HG03342 (cell line): ENCODE data around the gene RETN.

ENCODE experiments used
- ATAC-seq: cut with Tn5 transposase; IDR thresholded peaks from one replicate; pipeline ENCODE4 v1.9.1; 2021; ENCODE audit warnings: mild to moderate bottlenecking, moderate library complexity; ENCODE audit not compliant: unreplicated experiment

The RETN gene

GRCh38 chr19:7657131-7657751 is 11.6 kb upstream of the RETN start:
- no peak for ATAC-seq

GRCh38 chr19:7658219-7658686 is 10.6 kb upstream of the RETN start:
- peak; percentile 86 for ATAC-seq

- no peak for ATAC-seq
These were observed 6.9 kb upstream of the RETN start for GRCh38 chr19:7661744-7662538.

DNA sequence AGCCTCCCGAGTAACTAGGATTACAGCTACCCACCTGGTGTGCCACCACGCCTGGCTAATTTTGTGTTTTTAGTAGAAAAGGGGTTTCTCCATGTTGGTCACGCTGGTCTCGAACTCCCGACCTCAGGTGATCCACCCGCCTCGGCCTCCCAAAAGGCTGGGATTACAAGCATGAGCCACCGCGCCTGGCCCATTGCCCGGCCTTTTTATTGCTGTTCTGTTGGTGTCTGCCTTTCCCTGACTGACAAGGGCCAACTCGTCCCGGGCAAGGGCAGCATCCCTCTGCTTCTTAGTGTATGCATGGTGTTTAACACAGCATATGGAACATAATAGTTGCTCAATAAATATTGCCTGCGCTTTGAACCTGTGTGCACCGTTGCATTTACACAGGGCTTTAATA is 6.2 kb upstream of the RETN start:
- no peak for ATAC-seq

DNA sequence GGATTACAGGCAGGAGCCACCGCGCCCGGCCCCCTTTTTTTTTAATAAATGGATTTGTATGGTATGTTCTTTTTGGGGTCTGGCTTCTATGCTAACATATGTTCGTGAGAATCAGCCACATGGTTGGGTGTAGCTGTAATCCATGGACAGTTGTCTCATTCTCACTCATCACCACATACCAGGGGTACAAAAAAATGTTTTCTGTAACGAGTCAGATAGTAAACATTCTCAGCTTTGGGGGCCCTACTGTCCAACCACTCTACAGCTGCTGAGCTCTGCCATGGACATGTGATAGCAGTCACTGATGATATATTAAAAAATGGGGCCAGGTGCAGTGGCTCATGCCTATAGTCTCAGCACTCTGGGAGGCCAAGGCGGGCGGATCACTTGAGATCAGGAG is 5.1 kb upstream of the RETN start:
- no peak for ATAC-seq

DNA sequence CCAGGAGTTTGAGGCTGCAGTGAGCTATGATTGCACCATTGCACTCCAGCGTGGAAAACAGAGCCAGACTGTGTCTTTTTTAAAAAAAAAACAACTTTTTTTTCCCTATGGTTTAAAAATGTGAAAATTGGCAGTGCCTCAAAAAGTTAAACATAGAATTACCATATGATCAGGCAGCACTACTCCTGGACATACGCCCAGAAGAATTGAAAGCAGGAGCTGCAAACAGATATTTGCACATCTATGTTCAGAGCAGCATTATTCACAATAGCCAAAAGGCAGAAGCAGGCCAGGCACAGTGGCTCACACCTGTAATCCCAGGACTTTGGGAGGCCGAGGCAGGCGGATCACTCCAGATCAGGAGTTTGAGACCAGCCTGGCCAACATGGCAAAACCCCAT is 3.8 kb upstream of the RETN start:
- ATAC-seq: no peak

- ATAC-seq: no peak
These were observed 792 bp downstream of the RETN start for GRCh38 chr19:7669641-7670040.

DNA sequence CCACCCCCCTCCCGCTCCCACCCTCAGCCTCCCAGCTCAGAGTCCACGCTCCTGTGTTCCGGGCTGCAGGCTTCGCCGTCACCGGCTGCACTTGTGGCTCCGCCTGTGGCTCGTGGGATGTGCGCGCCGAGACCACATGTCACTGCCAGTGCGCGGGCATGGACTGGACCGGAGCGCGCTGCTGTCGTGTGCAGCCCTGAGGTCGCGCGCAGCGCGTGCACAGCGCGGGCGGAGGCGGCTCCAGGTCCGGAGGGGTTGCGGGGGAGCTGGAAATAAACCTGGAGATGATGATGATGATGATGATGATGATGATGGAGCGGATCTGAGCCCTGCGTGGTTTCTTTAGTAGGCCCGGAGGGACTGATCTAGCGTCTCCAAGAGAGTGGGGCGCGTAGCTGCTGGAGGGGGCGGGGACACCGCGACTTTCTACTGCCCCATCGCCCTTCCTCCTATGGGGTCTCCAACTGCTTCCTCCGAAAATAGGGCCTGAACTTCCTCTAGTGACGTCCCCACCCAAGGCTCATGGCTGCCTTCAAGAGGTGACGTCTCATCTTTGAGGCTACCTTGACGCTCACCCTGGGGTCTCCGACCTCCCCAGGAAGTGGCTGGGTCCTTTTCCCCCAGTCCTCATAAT is 1.4 kb downstream of the RETN start:
- no peak for ATAC-seq

GRCh38 chr19:7670790-7671189 is 1.9 kb downstream of the RETN start:
- ATAC-seq: no peak

DNA sequence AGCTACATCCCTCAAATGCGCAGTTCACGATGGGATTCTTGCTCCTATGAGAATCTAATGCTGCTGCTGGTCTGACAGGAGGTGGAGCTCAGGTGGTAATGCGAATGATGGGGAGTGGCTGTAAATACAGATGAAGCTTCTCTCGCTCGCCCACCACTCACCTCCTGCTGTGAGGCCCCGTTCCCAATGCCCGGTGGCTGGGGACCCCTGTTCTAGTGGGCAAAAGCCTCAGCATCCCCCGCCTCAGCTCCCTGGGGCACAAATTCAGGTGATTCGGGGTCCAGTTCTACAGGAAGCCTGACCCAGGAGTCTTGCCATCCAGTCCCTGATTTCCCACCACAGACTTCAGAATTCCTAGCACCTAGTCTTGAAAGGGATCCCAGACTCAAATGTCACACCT is 3.7 kb downstream of the RETN start:
- ATAC-seq: no peak

DNA sequence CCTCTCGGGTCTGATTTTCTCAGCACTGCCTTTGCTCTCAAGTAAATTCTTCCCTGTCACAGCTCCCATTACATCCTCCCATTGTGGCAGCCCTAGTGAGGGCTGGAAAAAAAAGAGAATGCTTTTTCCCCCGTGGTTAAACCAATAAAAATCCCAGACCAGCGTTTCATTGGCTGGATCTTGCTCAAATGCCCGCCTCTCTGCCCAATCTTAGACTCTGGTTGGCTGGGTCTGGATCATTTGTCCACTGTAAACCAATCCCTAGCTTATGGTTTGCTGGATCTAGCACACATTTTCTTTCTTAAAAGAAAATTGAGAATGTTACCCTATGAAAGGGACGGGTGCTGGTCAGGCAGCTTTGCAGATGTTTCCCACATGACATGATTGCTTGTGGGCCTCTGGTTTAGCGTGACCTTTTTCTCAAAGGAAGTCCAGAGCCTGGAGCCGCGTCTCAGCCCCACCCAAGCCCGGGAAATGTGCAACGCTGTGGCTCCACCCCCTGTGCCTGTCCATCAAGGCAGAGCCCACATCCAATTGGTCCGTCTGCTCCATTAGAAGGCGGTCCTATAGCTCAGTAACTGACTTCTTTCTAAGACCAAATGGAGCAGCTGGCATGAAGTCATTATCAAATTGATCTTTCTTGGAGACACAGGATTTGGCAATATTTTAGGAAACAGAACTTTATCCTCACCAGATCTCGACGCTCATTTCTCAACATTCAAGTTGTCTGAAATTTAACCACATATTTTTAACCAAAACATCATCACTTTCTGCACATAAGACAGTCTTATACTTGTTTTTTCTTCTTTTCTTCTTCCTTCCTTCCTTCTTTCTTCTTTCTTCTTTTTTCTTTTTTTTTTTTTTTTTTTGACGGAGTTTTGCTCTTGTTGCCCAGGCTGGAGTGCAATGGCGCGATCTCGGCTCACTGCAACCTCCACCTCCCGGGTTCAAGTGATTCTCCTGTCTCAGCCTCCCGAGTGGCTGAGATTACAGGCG is 5.5 kb downstream of the RETN start:
- no peak for ATAC-seq

- ATAC-seq: no peak
These were observed 7.5 kb downstream of the RETN start for GRCh38 chr19:7676376-7676775.

DNA sequence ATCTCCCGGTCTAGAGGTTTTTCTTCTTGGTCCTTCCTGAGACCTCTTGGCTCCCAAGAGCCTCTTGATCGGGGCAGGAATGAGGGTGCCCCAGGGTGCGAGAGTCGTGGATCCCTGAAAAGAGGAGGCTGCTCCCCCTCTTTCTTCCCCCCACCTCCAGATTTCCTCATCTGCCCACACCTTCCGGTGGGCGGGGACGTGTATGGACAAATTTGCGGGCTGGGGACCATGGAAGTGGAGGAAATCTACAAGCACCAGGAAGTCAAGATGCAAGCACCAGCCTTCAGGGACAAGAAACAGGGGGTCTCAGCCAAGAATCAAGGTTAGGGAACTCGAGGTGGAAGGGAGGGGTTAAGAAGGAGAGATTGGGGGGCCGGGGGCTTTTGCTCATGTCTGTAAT is 8.0 kb downstream of the RETN start, which contains the start of gene MCEMP1:
TSS of gene MCEMP1 (plus strand) at position 237 of the 400 bp plus-strand sequence. CDS start at position 268, 31 bp downstream.
- no peak for ATAC-seq

DNA sequence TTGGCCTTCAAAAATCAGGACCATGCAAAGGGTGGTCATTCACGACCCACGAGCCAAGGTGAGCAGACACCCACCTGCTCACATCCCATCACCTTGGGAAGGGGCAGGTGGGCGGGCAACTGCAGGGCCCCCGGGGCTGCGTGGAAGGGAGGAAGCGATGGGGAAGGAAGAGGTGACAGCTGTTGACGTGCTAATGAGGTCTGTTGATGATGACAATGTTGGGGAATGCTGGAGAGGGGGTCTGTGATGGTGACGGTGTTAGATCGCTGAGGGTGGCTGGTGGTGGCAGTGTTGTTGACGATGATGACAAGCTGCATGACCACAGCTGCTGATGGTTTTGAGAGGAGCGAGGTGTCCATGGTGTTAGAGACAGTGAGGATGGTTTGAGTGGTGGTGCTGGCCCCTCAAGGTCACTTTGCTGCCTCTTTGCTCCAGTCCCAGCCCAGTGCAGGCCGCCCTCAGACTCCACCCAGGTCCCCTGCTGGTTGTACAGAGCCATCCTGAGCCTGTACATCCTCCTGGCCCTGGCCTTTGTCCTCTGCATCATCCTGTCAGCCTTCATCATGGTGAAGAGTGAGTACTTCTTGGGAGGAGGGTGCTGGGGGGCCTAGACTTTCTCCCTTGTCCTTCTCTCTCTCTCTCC is 8.9 kb downstream of the RETN start:
- ATAC-seq: no peak

DNA sequence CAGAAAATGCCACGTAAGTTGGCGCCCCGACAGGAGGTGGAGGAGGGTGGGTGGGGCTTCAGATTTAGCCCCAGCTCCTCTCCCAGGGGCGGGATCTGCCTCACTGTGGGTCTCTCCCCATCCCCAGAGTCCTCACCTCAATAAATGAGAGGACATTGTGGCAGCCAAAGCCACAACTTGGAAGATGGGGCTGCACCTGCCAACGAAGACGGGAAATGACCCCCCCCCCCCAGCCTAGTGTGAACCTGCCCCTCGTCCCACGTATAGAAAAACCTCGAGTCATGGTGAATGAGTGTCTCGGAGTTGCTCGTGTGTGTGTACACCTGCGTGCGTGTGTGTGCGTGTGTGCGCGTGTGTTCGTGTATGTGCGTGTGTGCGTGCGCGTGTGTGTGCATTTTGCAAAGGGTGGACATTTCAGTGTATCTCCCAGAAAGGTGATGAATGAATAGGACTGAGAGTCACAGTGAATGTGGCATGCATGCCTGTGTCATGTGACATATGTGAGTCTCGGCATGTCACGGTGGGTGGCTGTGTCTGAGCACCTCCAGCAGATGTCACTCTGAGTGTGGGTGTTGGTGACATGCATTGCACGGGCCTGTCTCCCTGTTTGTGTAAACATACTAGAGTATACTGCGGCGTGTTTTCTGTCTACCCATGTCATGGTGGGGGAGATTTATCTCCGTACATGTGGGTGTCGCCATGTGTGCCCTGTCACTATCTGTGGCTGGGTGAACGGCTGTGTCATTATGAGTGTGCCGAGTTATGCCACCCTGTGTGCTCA is 10.3 kb downstream of the RETN start:
- ATAC-seq: no peak

GRCh38 chr19:7679771-7680605 is 11.1 kb downstream of the RETN start:
- ATAC-seq: no peak

GRCh38 chr19:7680606-7681339 is 11.9 kb downstream of the RETN start, which contains the start of gene TRAPPC5:
Gene TRAPPC5 (plus strand): TSS chr19:7680833. CDS start chr19:7682254, 1,421 bp downstream.
- ATAC-seq: peak; percentile 47
